ENCODE results near the gene DHRS7. TPM values are rescaled to one million over a fixed set of nuclear protein-coding genes. Genes with fewer than 3 reads are reported as not detected.

Gene DHRS7
- polyA plus RNA-seq, 1 experiment: 38.0 TPM

DNA sequence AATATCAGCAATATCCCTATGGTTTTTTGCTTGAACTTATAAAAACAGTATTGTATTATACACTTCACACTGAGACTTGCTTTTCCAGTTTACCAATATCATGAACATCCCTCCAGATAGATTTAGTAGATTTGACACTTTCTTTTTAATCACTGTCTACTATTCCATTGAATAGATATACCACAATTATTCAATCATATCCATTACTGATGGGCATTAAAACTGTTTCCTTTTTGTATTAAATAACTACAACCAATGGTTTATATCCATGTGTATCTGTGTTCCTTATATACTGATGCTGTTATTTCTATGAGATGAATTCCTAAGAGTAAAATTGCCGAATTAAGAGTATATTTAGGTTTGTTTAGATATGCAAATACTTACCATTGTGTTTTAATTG, 13.0 kb upstream of the DHRS7 start:
- no peaks in the 10 kb centered on the region for H3K36me3 ChIP-seq (ENCODE audit: control insufficient read depth, insufficient read depth, low read length)
- H3K4me3 ChIP-seq (ENCODE audit: low read depth, low read length): no peak overlapping the region
- ChIA-PET POLR2A (no interaction called here), CTCF (no interaction called here)
- TF ChIP-seq, protein P1, sequence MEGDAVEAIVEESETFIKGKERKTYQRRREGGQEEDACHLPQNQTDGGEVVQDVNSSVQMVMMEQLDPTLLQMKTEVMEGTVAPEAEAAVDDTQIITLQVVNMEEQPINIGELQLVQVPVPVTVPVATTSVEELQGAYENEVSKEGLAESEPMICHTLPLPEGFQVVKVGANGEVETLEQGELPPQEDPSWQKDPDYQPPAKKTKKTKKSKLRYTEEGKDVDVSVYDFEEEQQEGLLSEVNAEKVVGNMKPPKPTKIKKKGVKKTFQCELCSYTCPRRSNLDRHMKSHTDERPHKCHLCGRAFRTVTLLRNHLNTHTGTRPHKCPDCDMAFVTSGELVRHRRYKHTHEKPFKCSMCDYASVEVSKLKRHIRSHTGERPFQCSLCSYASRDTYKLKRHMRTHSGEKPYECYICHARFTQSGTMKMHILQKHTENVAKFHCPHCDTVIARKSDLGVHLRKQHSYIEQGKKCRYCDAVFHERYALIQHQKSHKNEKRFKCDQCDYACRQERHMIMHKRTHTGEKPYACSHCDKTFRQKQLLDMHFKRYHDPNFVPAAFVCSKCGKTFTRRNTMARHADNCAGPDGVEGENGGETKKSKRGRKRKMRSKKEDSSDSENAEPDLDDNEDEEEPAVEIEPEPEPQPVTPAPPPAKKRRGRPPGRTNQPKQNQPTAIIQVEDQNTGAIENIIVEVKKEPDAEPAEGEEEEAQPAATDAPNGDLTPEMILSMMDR (IDR thresholded peaks at IDR 0.05; ENCODE audit: insufficient read depth, low read depth, low read length): no peak
- no peaks in the 10 kb centered on the region for H3K27me3 ChIP-seq (ENCODE audit: control insufficient read depth, insufficient read depth, low read length)
- DNase-seq (ENCODE audit: low read depth): no peak

GRCh38 chr14:60175255-60175902, 10.2 kb upstream of the DHRS7 start:
- TF ChIP-seq, protein P1 (IDR thresholded peaks at IDR 0.05; ENCODE audit: insufficient read depth, low read depth, low read length): no peak
- DNase-seq (ENCODE audit: low read depth): no peak
- CTCF ChIA-PET: interaction anchor here (0.9 to 1.3 kb wide), 3 partner anchors 10 to 110 kb away, joined by 3 to 6 read pairs (median 5); partner anchors contain the start of gene DHRS7
- no peaks in the 10 kb centered on the region for H3K36me3 ChIP-seq (ENCODE audit: control insufficient read depth, insufficient read depth, low read length)
- no peaks in the 10 kb centered on the region for H3K27me3 ChIP-seq (ENCODE audit: control insufficient read depth, insufficient read depth, low read length)
- H3K4me3 ChIP-seq (ENCODE audit: low read depth, low read length): no peak overlapping the region
- POLR2A ChIA-PET: no interaction called here

DNA sequence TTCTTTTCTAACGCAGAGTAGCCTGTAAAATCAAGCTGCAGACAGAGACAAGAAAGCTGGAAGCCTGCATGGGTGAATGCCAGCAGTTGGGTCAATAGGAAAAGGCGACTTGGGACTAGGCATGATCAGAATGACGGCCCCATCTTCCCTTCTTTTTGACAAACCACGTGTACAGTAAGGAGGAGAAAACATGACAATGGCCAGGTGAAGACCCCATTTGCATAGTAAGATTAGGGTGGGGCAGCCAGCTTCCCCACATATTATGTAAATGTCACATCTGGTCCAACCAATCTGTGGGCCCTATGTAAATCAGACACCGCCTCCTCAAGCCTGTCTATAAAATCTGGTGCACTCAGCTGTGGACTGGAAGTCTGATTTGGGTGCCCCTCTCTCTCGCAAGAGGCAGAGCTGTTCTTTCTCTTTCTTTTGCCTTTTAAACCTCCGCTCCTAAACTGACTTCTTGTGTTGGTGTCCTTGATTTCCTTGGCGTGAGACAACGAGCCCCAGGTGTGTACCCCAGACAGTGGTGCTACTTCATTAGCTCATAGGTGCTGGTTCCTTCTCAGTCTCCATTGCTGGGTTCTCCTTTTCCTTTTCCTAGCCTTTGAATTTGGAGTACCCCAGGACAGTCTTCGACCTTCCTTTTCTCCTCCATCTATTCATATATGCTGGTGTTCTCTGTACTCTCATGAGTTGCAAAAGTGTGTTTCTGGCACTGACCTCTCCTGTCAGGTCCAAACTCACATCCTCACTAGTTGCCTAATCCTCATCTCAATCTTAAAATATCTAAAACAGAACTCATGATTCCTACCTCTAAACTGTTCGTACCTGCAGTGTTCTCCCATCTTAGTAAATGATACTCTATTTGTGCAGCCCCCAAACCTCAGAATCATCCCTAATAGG, 9.4 kb upstream of the DHRS7 start:
- no peak for DNase-seq (ENCODE audit: low read depth)
- POLR2A ChIA-PET: no interaction called here
- no peak overlapping the region for H3K4me3 ChIP-seq (ENCODE audit: low read depth, low read length)
- CTCF ChIA-PET: interaction anchor here (0.9 to 1.3 kb wide), 4 partner anchors 9 to 109 kb away, joined by 3 to 6 read pairs (median 4); partner anchors contain the start of gene DHRS7
- TF ChIP-seq, protein P1 (IDR thresholded peaks at IDR 0.05; ENCODE audit: insufficient read depth, low read depth, low read length): no peak
- H3K36me3 ChIP-seq (ENCODE audit: control insufficient read depth, insufficient read depth, low read length): no peaks in the 10 kb centered on the region
- H3K27me3 ChIP-seq (ENCODE audit: control insufficient read depth, insufficient read depth, low read length): no peaks in the 10 kb centered on the region

DNA sequence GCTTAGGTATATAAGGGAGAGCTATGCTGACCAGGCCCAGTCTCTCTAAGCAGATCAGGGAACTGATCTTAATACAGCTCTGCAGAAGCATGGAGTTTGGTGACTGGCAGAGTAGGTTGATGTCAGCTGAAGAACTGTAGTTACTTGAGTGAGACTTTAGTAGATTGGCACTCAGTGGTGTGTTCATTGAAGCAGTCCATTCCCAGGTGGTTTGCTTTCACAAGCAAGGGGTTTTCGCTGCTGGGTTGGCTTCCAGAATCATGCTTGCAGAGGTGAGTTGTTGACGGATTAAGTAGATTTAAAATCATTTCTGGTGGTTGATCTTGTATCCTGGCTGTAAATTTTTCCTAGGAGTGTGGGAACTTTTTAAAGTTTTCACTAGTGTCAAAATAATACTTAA, 6.5 kb upstream of the DHRS7 start:
- ChIA-PET CTCF (interaction anchor here (0.7 to 1.8 kb wide), 4 partner anchors 12 to 206 kb away, joined by 4 to 7 read pairs (median 6); no protein-coding TSS in a partner anchor), POLR2A (no interaction called here)
- Histone ChIP-seq H3K27me3 (ENCODE audit: control insufficient read depth, insufficient read depth, low read length) (0 out of 2 replicates have a peak, but pooled peaks cover 2% of the 10 kb centered on the region), H3K4me3 (ENCODE audit: low read depth, low read length) (no peak overlapping the region), H3K36me3 (ENCODE audit: control insufficient read depth, insufficient read depth, low read length) (no peaks in the 10 kb centered on the region)
- TF ChIP-seq, protein P1 (IDR thresholded peaks at IDR 0.05; ENCODE audit: insufficient read depth, low read depth, low read length): no peak
- DNase-seq (ENCODE audit: low read depth): no peak

- Histone ChIP-seq H3K27me3 (ENCODE audit: control insufficient read depth, insufficient read depth, low read length) (0 out of 2 replicates have a peak, but pooled peaks cover 2% of the 10 kb centered on the region), H3K36me3 (ENCODE audit: control insufficient read depth, insufficient read depth, low read length) (no peaks in the 10 kb centered on the region), H3K4me3 (ENCODE audit: low read depth, low read length) (no peak overlapping the region)
- TF ChIP-seq, protein P1 (IDR thresholded peaks at IDR 0.05; ENCODE audit: insufficient read depth, low read depth, low read length): no peak
- ChIA-PET POLR2A (no interaction called here), CTCF (interaction anchor here (0.7 to 1.8 kb wide), 4 partner anchors 12 to 206 kb away, joined by 4 to 7 read pairs (median 6); no protein-coding TSS in a partner anchor)
- no peak for DNase-seq (ENCODE audit: low read depth)
Observed at GRCh38 chr14:60170948-60171347, 5.8 kb upstream of the DHRS7 start.

Measured in BJ (cell line).